ENCODE data around the gene HS1BP3. TPM values are rescaled to one million over a fixed set of nuclear protein-coding genes. Genes with fewer than 3 reads are reported as not detected.

The HS1BP3 gene
- total RNA-seq, 1 experiment from 2014 or later = 12.8 TPM

DNA sequence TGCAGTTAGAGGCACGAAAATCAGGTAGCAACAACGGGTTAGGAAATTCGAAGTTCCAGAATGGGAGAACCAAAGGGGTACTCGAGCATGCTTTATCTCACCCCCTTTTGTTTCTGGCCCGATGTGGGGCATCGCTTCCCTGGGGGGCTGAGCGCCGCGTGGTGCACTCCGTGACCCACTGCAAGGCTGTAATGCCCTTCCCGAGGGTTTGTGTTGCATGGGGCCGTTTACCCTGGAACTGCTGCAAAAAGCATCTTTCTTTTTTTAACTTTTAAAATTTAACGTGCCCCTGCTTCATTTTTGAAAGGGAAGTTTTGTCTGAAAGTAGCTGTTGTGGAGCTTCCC, 20.8 kb upstream of the HS1BP3 start:
- Histone ChIP-seq H3K4me2 (ENCODE audit: low read depth, low read length, poor library complexity, severe bottlenecking) (no peak overlapping the region), H3K9me3 (ENCODE audit: low read length) (no peaks in the 10 kb centered on the region), H4K20me1 (ENCODE audit: insufficient read depth, low read depth, low read length) (no peaks in the 10 kb centered on the region), H2AFZ (ENCODE audit: low read length) (no peak overlapping the region), H3K36me3 (ENCODE audit: insufficient read depth, low read length) (no peaks in the 10 kb centered on the region), H3K4me3 (ENCODE audit: low read length) (no peak overlapping the region), H3K27ac (ENCODE audit: low read length) (no peak overlapping the region), H3K79me2 (ENCODE audit: low read length) (no peaks in the 10 kb centered on the region), H3K27me3 (ENCODE audit: low read length) (no peaks in the 10 kb centered on the region), H3K9me2 (replicated peaks; ENCODE audit: insufficient read depth, low read length) (no peaks in the 10 kb centered on the region), H3K9ac (ENCODE audit: low read length) (no peak overlapping the region), H3K4me1 (ENCODE audit: low read length) (peaks cover 13% of the 10 kb centered on the region)
- DNase-seq = no peak

GRCh38 chr2:20671036-20671735, 20.3 kb upstream of the HS1BP3 start:
- no peaks in the 10 kb centered on the region for H3K36me3 ChIP-seq (ENCODE audit: insufficient read depth, low read length)
- H4K20me1 ChIP-seq (ENCODE audit: insufficient read depth, low read depth, low read length) = no peaks in the 10 kb centered on the region
- no peaks in the 10 kb centered on the region for H3K79me2 ChIP-seq (ENCODE audit: low read length)
- H3K4me3 ChIP-seq (ENCODE audit: low read length) = no peak overlapping the region
- no peak overlapping the region for H3K27ac ChIP-seq (ENCODE audit: low read length)
- no peak for DNase-seq
- peaks cover 13% of the 10 kb centered on the region for H3K4me1 ChIP-seq (ENCODE audit: low read length)
- no peaks in the 10 kb centered on the region for H3K9me3 ChIP-seq (ENCODE audit: low read length)
- H3K9ac ChIP-seq (ENCODE audit: low read length) = no peak overlapping the region
- H3K9me2 ChIP-seq (replicated peaks; ENCODE audit: insufficient read depth, low read length) = no peaks in the 10 kb centered on the region
- no peak overlapping the region for H2AFZ ChIP-seq (ENCODE audit: low read length)
- no peaks in the 10 kb centered on the region for H3K27me3 ChIP-seq (ENCODE audit: low read length)
- no peak overlapping the region for H3K4me2 ChIP-seq (ENCODE audit: low read depth, low read length, poor library complexity, severe bottlenecking)

- no peaks in the 10 kb centered on the region for H4K20me1 ChIP-seq (ENCODE audit: insufficient read depth, low read depth, low read length)
- no peaks in the 10 kb centered on the region for H3K36me3 ChIP-seq (ENCODE audit: insufficient read depth, low read length)
- H2AFZ ChIP-seq (ENCODE audit: low read length) = no peak overlapping the region
- peaks cover 7% of the 10 kb centered on the region for H3K4me1 ChIP-seq (ENCODE audit: low read length)
- H3K4me2 ChIP-seq (ENCODE audit: low read depth, low read length, poor library complexity, severe bottlenecking) = no peak overlapping the region
- no peak overlapping the region for H3K27ac ChIP-seq (ENCODE audit: low read length)
- no peak overlapping the region for H3K9ac ChIP-seq (ENCODE audit: low read length)
- no peaks in the 10 kb centered on the region for H3K9me2 ChIP-seq (replicated peaks; ENCODE audit: insufficient read depth, low read length)
- H3K9me3 ChIP-seq (ENCODE audit: low read length) = no peaks in the 10 kb centered on the region
- H3K4me3 ChIP-seq (ENCODE audit: low read length) = no peak overlapping the region
- H3K79me2 ChIP-seq (ENCODE audit: low read length) = no peaks in the 10 kb centered on the region
- no peak for DNase-seq
- H3K27me3 ChIP-seq (ENCODE audit: low read length) = no peaks in the 10 kb centered on the region
These were observed 19.6 kb upstream of the HS1BP3 start for GRCh38 chr2:20670315-20671035.

GRCh38 chr2:20669562-20670314, 18.8 kb upstream of the HS1BP3 start:
- H4K20me1 ChIP-seq (ENCODE audit: insufficient read depth, low read depth, low read length) = no peaks in the 10 kb centered on the region
- H3K9ac ChIP-seq (ENCODE audit: low read length) = no peak overlapping the region
- no peak for DNase-seq
- H3K9me3 ChIP-seq (ENCODE audit: low read length) = no peaks in the 10 kb centered on the region
- H2AFZ ChIP-seq (ENCODE audit: low read length) = no peak overlapping the region
- H3K79me2 ChIP-seq (ENCODE audit: low read length) = no peaks in the 10 kb centered on the region
- no peak overlapping the region for H3K4me3 ChIP-seq (ENCODE audit: low read length)
- peaks cover 7% of the 10 kb centered on the region for H3K4me1 ChIP-seq (ENCODE audit: low read length)
- no peaks in the 10 kb centered on the region for H3K27me3 ChIP-seq (ENCODE audit: low read length)
- no peak overlapping the region for H3K4me2 ChIP-seq (ENCODE audit: low read depth, low read length, poor library complexity, severe bottlenecking)
- no peak overlapping the region for H3K27ac ChIP-seq (ENCODE audit: low read length)
- no peaks in the 10 kb centered on the region for H3K36me3 ChIP-seq (ENCODE audit: insufficient read depth, low read length)
- H3K9me2 ChIP-seq (replicated peaks; ENCODE audit: insufficient read depth, low read length) = no peaks in the 10 kb centered on the region

DNA sequence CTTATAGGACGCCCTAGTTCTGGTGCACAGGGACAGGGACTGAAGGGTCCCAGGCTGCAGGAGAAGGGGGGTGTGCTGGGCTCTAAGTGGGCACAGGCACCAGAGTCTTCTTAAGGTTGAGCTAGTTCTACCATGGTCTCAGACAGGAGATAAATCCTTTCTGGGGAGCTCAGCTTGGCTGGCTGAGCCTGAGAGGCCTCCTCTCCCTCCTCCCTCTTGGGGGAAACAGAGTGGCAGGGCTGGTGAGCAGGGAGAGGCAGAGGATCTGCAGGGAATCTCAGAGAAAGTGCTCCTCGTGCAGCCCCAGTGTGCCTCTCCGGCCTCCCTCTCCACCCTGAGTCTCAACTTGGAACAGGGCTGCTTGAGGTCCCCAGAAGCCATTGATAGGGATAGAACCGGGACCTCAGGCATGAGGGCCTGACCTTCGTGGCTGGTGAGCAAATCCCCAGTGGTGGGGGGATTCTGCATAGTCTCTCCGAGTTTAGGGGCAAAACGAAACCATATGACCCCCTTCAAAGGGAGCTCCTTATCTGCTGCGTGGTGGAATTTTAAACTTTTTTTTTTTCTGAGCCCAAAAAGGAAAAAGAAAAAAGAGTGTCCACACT, 18.1 kb upstream of the HS1BP3 start:
- Histone ChIP-seq H3K79me2 (ENCODE audit: low read length) (no peaks in the 10 kb centered on the region), H3K36me3 (ENCODE audit: insufficient read depth, low read length) (no peaks in the 10 kb centered on the region), H2AFZ (ENCODE audit: low read length) (no peak overlapping the region), H3K4me1 (ENCODE audit: low read length) (peaks cover 7% of the 10 kb centered on the region), H3K4me3 (ENCODE audit: low read length) (no peak overlapping the region), H3K27me3 (ENCODE audit: low read length) (no peaks in the 10 kb centered on the region), H3K9me2 (replicated peaks; ENCODE audit: insufficient read depth, low read length) (no peaks in the 10 kb centered on the region), H3K27ac (ENCODE audit: low read length) (no peak overlapping the region), H3K9ac (ENCODE audit: low read length) (no peak overlapping the region), H4K20me1 (ENCODE audit: insufficient read depth, low read depth, low read length) (no peaks in the 10 kb centered on the region), H3K9me3 (ENCODE audit: low read length) (no peaks in the 10 kb centered on the region), H3K4me2 (ENCODE audit: low read depth, low read length, poor library complexity, severe bottlenecking) (no peak overlapping the region)
- no peak for DNase-seq

GRCh38 chr2:20668451-20668850, 17.6 kb upstream of the HS1BP3 start:
- H3K27me3 ChIP-seq (ENCODE audit: low read length) = no peaks in the 10 kb centered on the region

DNA sequence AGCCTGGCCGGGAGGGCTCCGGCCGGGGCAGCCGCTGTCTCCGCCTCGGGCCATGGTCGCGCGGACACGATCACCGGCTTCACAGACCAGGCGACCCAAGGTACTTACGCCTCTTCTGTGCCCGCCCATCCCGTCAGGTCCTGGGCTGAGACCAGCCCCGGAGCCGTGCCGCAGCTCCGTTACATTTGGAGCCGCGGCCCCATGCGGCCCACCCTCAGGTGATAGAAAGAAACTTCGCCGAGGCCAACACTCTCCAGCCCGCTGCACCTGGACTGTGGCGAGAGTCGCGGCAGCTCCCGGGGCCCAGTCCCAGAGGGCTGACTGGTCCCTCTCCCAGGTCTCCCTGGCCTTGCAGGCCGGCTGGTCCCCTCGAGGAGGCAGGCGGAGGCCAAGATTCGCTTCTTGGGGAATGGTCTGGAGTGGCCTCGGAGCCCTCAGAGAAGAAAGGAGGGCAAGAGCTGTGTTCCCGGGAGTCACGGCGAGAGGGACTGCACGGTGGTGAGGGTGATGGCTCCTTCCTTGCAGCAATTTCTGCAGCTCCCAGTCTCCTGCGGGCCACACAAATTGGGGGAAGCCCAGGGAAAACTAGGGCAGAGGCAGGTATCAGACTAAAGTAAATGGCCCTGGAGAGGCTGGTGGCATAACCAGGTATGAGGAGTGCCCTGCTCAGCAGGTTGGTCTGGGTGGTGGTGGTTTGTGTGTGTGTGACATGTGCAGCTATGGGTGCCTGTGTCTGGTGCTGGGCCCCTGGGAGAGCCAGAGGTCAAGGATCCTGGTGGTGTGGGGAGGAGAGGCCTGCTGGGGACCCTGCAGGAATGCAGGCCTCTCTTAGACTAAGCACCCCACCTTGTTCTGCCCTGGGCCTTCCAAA, 16.9 kb upstream of the HS1BP3 start:
- H2AFZ ChIP-seq (ENCODE audit: low read length) = no peak overlapping the region
- DNase-seq = no peak
- no peaks in the 10 kb centered on the region for H3K27me3 ChIP-seq (ENCODE audit: low read length)
- H4K20me1 ChIP-seq (ENCODE audit: insufficient read depth, low read depth, low read length) = no peaks in the 10 kb centered on the region
- H3K4me2 ChIP-seq (ENCODE audit: low read depth, low read length, poor library complexity, severe bottlenecking) = no peak overlapping the region
- H3K36me3 ChIP-seq (ENCODE audit: insufficient read depth, low read length) = no peaks in the 10 kb centered on the region
- H3K9me2 ChIP-seq (replicated peaks; ENCODE audit: insufficient read depth, low read length) = no peaks in the 10 kb centered on the region
- H3K4me3 ChIP-seq (ENCODE audit: low read length) = peak overlapping the region; percentile 25; the same call in 1 of the 2 replicates
- no peaks in the 10 kb centered on the region for H3K9me3 ChIP-seq (ENCODE audit: low read length)
- peaks cover 7% of the 10 kb centered on the region for H3K4me1 ChIP-seq (ENCODE audit: low read length)
- H3K27ac ChIP-seq (ENCODE audit: low read length) = no peak overlapping the region
- no peaks in the 10 kb centered on the region for H3K79me2 ChIP-seq (ENCODE audit: low read length)
- no peak overlapping the region for H3K9ac ChIP-seq (ENCODE audit: low read length)

More at GRCh38 chr2:20668451-20668850, 17.6 kb upstream of the HS1BP3 start:
- Histone ChIP-seq H3K4me2 (ENCODE audit: low read depth, low read length, poor library complexity, severe bottlenecking) (no peak overlapping the region), H3K9me2 (replicated peaks; ENCODE audit: insufficient read depth, low read length) (no peaks in the 10 kb centered on the region), H3K9ac (ENCODE audit: low read length) (no peak overlapping the region), H3K79me2 (ENCODE audit: low read length) (no peaks in the 10 kb centered on the region), H3K9me3 (ENCODE audit: low read length) (no peaks in the 10 kb centered on the region), H4K20me1 (ENCODE audit: insufficient read depth, low read depth, low read length) (no peaks in the 10 kb centered on the region), H3K27ac (ENCODE audit: low read length) (no peak overlapping the region), H3K36me3 (ENCODE audit: insufficient read depth, low read length) (no peaks in the 10 kb centered on the region), H3K4me3 (ENCODE audit: low read length) (no peak overlapping the region), H3K4me1 (ENCODE audit: low read length) (peaks cover 7% of the 10 kb centered on the region), H2AFZ (ENCODE audit: low read length) (no peak overlapping the region)
- DNase-seq = no peak
